Amniotic stem cell (primary cell): ENCODE data around the gene JMJD7.

ENCODE experiments used
- DNase-seq: peaks from one replicate; lab custom pipeline; 2025; lab: John Stamatoyannopoulos, UW

JMJD7 gene

DNA sequence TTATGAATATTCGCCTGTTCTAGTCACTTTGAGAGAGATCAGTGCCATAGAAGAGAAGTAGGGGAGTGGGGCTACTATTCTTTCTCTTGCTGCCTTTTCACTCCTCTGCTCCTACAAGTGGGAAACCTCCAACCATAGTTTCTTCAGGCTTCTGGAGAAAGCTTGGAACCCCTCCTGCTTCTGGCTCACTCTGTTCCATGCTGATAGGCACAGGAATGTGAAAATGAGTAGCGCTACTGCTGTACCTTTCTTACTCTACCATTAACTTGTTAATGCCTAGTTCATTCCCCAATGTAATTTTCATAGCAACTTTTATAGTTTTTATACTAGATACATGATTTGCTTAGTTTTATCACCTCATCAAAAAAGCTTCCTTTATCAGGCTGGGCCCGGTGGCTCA, 26.7 kb upstream of the JMJD7 start:
- no peak for DNase-seq

DNA sequence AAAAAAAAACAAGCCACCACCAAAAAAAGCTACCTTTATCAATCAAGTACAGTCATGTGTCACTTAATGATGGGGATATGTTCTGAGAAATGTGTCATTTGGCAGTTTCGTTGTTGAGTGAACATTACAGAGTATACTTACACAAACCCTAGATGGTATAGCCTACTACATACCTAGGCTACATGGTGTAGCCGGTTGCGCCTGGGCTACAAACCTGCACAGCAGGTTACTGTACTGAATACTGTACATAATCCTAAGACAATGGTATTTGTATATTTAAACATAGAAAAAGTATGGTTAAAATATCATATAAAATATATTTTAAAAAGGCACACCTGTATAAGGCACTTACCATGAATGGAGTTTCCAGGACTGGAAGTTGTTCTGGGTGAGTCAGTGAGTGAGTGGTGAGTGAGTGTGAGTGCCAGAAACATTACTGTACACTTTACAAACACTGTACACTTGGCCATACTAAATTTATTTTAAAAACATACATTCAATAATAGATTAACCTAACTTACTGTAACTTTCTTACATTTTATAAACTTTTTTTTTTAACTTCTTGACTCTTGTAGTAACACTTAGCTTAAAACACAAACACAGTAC, 25.9 kb upstream of the JMJD7 start:
- DNase-seq = no peak

DNA sequence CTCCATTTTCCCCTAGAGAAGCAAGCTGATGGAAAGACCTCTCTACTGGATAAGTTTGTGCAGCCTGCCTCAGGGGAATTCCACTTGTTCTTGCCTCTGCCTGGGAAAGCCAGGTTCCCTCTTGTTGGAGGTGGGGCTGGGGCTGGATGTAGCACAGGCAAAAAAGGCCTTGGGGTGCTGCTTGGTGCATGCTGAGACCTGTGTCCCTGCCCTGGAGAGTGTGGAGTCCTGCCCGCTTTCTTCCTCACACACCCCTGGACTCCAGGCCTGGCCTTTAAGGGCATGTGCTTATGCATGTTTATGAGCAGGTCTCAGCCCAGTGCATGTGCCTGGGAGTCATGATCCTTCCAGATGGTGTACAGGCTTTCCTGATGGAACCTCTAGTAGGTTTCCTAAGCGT, 23.5 kb upstream of the JMJD7 start:
- DNase-seq = no peak

DNA sequence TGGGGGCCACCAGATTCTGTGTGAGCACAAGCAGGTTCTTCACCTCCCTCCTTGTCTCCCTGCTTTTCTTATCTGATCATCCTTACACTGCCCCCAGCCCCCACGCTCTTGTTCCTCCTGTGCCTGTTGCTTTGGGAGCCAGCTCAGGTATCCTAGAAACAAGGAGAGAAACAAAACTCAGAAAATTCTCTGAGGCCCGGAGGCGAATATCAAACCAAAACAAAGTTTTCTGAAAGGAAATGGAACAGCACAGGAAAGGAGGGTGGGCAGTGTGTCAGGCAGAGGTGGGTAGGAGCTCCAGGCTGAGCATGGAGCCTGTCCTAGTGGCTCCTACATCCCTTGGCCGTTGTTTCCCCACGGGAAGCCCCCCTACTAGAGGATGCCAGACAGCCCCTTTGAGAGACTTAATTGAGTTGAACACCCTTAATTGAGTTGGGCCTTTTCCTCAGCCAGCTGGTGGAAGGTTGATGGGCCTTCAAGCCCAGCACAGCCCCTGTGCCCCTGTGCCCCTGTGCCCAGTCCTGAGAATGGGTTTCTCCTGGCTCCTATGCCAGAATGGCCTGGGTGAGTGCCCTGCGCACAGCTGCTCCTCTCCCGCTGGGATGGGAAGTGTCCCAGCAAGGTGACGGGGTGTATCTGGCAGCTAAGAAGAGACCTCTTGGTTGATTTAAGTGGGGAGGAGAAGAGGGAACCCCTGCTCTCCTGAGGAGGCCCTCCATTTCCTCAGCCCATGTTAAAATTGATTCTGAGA, 22.8 kb upstream of the JMJD7 start:
- DNase-seq = no peak

DNA sequence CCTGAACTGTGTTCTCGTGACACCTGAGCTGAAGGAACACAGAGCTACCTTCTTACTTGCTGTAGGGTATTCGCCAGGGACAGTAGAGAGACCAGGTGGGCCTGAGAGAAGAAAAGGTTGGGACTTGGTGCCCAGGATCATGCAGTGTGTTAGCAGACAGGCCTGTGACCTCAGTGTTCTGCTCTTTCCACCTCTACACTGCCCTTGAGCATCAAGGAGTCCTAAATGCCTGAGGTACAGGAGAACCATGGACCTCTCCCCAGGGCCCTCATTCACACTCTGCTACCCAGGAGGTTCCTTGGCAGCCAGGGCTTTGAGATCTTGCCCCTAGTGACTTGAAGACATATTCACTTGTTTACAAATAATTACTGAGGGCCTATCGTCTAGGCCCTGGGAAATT, 22.2 kb upstream of the JMJD7 start:
- DNase-seq = no peak

DNA sequence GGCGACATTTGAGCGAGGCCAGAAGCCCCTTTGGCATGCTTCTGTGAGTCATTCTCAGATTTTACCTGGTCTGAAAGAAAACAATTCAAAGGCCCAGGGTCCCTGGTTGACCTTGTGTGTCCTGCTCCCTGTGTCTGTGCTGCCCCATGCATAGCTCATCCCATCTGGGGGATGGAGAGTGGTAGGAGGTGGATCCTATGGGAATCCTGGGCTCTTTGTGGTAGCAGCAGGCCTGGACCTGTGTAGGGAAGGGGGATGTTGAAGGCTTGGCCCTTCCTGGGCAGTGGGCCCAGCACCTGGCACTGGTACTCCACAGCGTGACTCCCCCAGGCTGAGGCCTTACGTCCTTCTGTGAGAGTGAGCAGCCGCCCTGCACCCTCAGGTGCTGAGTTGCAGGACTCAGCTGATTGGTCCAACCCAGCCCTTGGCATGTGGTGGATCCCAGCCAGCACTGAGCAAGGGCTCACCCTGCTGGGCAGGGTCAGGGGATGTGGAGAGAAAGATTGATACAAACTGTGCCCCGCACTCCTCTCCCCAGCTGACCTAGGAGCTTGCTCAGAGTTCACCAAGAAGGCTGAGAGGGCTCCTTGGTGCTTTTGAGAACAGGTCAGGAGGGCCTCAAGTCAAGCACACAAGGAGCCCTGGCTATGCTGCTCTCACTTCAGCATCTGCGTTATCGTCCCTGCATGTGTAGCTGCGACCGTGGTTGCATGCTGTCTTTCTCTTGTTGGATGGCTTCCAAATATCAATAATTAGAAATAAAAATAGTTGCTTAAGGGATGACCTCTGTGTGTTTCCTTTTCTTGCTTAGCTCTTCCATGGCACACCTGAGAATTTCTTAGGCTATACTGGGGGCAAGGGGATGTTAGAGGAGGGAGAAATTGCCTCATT, 21.4 kb upstream of the JMJD7 start:
- DNase-seq = no peak

DNA sequence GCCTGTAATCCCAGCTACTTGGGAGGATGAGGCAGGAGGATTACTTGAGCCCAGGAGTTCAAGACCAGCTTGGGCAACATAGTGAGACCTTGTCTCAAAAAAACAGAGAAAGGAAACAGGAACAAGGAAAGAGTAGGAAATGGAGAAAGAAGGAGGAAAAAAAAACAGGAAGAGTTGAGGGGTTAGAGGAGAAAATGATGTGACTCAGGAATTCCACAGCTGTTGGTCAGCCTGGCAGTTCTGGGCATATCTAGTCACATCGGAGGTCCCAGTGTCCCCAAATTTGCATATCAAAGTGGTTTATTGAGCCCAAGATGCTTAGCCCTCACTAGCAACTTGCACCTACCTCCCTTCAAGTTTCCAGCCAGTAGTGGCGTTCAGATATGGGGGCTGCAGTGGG, 18.8 kb upstream of the JMJD7 start:
- no peak for DNase-seq

DNA sequence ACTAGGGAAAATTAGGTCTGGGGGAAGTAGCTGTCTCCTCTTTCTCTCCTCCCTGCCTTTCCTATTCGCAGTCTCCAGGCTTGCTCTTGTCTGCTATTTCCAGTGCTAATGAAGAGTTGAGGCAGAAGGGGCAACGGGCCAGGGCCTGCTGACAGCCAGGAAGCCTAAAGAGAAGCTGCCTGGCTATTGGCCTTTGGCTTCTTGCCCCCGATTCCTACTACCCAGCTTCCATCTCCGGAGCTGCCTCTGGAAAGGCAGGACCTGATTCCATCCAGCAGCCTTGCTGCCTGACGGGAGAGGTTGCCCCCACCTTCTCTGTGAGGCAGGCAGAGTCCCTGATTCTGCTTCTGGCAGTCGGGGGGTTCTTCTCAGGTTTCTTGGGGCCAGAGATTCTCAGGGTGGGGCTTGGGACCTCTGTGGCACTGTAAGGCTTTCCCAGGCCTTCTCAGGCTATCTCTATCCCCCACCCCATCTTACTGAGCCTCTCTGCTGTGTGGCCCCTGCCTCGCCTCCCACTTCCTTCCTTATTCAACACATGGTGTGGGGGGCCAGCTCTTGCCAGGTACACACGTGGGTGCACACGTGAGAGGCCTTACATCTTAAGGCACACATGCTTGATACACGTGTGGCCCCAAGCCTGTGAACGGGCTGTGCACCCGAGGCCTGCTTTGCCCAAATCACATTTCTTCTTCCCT, 18.2 kb upstream of the JMJD7 start:
- no peak for DNase-seq

DNA sequence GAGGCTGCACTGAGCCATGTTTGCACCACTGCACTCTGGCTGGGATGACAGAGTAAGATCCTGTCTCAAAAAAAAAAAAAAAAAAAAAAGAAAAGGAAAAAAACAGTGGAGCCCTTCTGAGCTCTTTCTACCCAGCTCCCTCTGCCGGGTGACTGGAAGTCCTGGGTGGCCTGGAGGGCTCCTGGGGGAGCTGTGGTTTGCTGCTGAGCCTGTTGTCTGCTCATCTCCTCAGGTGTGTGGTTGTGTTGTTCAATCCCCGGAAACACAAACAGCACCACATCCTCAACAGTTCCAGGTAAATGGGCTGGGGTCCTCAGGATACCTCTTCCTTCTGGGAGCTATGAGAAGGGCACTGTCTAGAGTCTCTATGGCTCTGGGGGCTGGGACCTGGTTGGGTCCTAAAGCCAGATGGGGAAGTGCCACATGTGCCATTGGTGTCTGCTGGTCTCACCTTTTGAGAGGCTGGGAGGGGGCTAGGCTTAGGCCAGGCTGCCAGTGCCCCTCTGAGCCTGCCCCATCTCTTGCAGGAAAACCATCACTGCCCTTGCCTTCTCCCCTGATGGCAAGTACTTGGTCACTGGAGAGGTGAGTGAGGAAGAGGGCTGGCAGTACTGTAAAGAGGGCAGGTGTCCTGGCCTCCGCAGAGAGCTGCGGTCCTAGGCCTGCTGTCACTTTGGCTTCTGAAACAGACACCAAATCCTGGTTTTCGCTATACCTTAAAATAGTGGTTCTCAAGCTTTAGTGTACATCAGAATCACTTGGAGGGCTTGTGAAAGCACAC, 17.1 kb upstream of the JMJD7 start:
- DNase-seq = no peak

DNA sequence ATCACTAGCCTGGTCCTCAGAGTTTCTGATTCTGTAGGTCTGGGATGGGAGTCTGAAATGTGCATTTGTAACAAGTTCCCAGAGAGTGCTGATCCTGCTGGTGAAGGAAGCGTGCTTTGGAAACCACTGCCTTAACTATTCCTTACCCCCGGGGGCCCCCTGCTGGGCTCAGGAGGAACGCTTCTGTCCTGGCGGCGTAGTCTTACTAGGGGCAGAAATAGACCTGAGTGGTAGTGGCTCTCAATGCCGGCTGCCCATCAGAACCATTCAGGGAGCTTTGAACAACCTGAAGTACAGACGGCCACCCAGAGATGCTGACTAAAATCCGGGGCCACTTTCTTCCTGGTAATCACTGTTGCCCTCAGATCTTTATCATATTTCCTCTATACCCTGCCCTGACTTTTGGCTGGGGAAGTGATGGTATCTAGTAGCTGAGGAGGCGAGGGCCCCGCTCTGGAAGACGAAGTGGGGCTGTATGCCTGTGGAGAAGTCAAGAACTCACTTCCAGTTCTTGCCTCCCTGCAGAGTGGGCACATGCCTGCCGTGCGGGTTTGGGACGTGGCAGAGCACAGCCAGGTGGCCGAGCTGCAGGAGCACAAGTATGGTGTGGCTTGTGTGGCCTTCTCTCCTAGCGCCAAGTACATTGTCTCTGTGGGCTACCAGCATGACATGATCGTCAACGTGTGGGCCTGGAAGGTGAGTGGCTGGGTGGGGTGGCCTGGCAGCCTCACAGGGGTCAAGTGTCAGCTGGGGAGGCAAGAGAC, 16.3 kb upstream of the JMJD7 start:
- DNase-seq = peak; percentile 58

DNA sequence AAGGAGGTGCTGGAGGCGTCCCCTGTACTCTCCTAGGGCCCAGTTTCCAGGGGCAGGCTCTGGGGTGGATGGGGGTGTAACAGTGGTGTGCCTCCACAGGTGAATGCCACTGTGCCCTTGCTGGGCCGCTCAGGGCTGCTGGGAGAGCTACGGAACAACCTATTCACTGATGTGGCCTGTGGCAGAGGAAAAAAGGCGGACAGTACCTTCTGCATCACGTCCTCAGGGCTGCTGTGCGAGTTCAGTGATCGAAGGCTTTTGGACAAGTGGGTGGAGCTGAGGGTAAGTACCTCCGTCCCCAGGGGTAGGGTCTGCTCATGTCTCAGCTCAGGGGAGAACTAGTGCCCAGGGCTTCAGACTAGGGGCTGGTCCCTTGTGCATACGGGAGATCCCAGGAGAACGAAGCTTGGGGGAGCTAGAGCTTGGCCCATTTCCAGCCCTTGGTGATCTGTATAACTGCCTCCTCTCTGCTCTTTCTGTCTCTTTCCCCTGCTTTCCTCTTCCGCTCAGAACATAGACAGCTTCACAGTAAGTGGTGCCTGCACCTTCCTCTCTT, 15.0 kb upstream of the JMJD7 start:
- no peak for DNase-seq

DNA sequence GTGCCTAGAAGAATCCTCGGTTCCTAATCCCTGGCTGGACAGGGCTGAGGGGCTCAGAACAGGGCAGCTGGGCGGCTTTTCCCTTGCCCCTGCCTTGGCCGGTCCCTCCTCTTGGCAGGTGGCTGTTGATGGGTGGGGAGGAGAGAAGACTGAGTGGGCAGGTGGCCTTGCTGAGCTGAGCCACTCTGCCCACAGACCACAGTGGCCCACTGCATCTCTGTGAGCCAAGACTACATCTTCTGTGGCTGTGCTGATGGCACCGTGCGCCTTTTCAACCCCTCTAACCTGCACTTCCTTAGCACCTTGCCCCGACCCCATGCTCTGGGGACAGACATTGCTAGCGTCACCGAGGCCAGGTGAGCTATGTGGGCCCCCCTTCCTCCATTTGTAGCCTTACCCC, 14.5 kb upstream of the JMJD7 start:
- DNase-seq = no peak

DNA sequence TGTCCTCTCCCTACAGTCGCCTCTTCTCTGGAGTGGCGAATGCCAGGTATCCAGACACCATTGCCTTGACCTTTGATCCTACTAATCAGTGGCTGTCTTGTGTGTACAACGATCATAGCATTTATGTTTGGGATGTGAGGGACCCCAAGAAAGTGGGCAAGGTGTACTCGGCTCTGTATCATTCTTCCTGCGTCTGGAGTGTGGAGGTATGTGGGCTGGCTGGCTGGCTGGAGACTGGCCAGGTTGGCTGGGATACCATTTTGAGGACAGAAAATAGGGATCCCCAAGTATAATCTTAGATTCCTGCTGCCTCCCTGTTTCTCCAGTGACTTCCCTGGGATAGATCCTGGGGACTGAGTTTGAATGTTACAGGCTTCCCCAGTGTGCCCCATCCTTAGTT, 13.4 kb upstream of the JMJD7 start:
- no peak for DNase-seq

DNA sequence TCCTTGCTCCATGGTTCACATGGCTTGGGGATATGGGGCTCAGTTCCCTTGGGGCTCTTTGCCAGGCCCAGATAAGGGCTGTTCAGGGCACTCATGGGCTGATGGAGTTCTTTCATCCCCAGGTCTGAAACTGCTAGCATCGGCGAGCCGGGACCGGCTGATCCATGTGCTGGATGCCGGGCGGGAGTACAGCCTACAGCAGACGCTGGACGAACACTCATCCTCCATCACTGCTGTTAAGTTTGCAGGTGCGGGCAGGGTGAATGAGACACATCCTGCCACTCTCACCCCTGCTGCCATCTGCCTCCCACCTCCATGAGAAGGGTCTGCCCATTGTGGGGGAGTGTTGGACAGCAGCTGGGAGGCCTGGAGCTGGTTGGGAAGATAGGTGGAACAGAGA, 11.1 kb upstream of the JMJD7 start:
- no peak for DNase-seq

DNA sequence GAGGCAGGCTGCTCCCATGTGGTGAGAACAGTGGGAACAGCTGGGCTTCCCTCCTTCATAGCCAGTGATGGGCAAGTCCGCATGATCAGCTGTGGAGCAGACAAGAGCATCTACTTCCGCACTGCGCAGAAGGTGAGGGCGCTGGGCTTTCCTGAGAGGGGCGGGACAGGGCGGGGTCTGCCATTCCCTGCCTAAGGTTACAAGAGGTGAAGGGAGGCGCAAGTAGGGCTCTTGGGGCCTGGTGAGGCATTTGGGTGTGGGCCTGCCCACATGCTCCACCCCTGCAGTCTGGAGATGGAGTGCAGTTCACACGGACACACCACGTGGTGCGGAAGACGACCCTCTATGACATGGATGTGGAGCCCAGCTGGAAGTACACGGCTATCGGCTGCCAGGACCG, 10.6 kb upstream of the JMJD7 start:
- no peak for DNase-seq

DNA sequence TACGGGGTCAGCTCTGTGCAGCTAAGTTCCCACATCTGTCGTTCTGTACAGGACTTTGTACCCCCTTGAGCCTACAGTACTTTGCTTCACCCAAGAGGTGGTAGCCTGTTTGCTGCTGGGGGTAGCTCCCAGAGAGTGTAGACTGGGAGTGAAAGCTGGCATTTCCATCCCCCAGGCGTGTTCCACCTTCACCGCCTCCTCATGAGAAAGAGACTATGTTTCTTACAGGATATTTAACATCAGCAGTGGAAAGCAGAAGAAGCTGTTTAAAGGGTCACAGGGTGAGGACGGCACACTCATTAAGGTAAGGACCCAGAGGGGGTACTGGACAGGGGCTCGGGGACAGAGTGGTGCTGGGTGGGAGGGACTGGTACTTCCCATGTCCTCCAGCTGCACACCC, 10.1 kb upstream of the JMJD7 start:
- no peak for DNase-seq

DNA sequence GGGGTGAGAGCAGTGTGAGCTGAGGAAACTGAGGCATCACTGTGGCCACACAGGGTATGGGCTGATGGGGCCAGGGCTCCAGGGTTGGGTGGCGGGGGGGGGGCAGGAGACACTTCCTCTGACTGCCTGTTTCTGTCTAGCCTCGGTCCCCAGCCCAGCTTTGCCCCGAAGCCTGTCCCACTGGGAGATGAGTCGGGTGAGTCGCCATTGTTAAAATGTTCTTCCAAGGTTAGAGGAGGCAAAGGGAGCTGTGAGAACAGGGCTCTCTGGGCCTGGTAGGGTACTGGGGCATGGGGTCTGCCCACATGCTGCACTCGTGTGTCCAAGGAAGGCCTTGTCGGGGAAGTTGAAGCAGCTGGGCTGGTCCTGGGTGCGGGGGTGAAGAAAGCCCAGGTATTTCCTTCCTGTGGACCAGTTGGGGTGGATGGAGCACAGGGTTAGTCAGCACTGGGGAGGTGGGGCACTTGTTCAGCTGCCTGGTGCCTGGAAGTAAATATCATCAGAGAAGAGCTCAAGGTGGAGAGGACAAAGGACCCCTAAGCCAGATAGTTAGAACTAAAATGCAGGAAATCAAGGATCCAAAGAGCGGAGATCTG, 8.3 kb upstream of the JMJD7 start:
- no peak for DNase-seq

DNA sequence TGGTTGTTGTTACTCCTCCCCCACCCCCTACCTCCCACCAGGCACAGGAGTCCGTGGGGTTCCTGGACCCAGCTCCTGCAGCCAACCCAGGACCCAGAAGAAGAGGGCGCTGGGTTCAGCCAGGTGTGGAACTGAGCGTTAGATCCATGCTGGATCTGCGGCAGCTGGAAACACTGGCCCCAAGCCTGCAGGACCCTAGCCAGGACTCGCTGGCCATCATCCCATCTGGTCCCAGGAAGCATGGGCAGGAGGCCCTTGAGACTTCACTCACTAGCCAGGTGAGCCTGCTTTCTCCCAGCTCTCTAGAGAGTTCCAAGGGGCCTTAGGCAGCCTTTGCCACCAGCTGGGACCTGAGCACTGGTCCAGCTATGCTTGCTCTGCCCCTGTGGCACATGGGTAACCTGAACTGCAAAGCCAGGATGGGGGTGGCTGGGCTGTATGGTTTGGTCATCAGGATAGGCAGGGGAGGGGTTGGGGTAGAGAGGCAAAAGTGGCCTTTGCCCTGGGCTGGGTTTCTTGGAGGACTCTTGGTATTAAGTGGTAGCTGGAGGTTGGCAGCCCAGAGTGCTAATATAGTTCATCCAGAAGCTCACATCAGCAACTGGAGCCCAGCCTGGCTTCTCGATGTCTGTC, 7.0 kb upstream of the JMJD7 start:
- DNase-seq = no peak

DNA sequence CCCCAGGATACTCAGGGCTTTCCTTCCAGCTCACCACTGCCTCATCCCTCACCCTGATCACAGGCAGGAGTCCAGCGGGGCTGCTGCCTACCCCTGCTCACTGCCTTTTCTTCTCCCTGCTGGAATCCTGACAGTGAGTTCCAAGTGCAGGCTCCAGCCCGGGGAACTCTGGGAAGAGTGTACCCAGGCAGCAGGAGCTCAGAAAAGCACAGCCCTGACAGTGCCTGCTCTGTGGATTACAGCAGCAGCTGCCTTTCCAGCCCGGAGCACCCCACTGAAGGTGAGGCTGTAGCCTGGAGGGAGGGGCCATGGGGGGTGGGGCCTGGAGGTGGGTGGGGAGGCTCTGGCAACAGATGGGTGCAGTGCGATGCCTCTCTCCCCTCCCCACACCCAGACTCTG, 6.1 kb upstream of the JMJD7 start:
- no peak for DNase-seq

DNA sequence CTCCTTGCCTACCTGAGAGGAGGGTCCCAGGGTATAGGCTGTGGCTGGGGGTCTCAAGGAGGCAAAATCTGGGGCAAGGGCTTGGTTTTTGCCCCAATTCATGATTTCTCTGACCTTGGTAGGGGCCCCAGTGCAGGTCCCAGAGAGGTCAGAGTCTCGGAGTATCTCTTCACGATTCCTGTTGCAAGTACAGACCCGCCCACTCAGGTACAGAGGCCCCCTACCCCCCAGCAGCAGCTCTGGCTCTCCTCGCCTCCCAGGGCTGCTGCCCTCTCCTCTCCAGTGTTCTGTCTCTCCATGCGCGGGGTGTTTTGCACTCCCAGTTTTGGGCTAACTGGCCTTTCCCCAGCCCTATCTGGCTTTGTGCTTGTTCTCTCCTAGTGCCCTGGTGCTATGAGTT, 5.4 kb upstream of the JMJD7 start:
- no peak for DNase-seq
